Activated T-cell treated with anti-CD3 and anti-CD28 coated beads for 1 hour (primary cell): Measurements from ENCODE around the gene KLHL42.

Experiments
- DNase-seq: peaks from one replicate; pipeline ENCODE4 v3.0.0-alpha.2; 2020; ENCODE audit warnings: low read depth

KLHL42 gene

DNA sequence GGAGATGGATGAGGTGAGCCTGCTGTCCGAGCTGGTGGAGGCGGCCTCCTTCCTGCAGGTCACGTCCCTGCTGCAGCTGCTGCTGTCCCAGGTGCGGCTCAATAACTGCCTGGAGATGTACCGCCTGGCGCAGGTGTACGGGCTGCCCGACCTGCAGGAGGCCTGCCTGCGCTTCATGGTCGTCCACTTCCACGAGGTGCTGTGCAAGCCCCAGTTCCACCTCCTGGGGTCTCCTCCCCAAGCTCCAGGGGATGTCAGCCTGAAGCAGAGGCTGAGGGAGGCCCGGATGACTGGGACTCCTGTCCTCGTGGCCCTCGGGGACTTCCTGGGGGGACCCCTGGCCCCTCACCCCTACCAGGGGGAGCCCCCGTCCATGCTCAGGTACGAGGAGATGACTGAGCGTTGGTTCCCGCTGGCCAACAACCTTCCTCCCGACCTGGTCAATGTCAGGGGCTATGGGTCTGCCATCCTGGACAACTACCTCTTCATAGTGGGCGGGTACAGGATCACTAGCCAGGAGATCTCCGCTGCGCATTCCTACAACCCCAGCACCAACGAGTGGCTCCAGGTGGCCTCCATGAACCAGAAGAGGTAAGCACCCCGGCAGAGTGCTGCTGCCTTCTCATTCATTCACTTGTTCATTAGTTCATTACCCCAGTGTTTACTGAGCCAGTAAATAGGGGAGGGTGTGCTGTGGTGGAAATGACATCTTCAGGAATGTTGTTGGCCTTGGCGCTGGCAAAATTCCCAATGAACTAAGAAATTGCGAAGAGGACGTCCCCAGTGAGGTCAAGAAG, 777 bp downstream of the KLHL42 start:
- peak; percentile 0 for DNase-seq

DNA sequence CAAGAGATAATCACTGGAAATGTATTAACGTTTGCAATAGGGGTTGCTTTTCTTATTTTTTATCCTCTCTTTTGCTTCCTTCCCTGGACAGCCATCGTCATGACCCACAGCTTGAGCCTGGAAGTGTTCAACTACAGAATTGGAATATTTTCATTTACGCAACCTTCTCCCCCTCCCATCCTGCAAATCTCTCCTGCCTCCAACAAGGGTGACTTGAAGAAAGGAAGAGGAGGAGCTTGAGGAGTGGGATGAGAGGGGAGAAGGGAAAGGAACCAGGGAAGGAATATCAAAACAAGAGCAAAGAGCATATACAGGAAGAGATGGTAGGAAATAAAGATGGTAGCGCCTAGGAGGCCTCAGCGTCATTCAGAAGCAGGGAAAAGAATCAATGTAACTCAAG, 1.6 kb downstream of the KLHL42 start:
- DNase-seq, result no peak

DNA sequence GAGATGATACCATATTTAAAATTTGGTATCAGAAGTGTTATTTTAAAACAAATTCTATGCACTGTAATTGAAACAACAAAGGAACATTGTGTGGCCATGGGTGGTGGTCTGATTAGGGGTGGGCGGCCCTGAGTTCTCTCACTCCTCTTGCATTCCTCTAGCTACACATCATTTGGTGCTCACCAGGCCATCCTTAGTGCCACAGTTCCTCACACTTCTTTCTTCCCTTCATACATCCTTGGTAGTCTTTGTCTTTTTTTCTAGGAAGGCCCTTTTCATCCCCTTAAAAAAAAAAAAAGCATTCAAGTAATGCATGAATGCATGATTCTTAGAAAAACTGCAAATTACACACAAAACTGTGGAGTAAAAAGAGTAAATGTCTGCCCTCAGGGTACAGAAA, 2.4 kb downstream of the KLHL42 start:
- DNase-seq, result no peak

DNA sequence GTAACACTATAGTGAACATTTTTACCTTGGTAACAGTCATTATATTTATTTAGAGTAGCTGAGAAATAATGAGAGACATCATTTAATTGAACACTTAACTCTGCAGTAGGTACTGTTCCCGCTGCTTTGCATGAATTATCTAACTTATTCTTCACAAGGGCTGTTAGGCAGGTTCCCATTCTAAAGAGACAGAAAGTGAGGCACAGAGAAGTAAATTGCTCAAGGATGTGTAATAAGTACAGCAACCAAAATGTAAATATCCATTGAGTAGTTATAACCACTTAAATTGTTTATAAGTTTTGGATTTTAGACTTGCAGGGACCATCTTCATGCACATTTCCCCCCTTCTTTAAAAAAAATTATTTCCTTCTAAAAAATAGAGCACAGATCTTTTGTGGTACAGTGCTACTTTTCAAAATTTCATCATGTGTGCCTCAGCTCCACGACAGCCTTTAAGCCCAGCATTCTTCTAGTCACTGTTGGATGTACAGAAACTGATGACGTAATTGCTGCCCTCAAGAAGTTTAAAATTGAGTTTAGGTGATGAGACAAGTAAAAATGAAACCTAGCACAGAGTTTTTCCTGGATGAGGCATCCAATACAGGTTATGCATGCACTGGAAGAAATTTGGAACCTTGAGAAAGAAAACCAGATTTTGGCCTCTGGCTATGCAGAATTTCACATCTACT, 6.0 kb downstream of the KLHL42 start:
- no peak for DNase-seq

DNA sequence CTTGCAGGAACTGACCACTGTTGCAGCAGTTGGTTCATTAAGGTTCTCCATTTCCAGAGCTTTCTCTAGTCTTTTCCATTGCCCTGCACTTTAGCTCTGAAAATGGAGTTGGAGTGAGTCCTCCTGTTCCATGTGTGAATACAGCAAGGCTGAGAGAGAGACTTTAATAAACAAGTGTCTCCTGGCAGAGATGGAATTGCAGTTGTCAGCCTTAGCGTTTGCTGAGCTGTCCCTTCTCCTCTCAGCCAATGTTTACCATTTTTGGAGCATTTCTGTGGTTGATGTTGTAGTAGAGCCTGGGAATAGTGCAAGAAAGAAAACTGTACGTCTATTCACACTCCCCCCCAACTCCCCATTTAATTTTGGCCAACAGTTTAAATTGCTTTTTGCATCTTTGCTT, 7.5 kb downstream of the KLHL42 start:
- DNase-seq, result no peak

DNA sequence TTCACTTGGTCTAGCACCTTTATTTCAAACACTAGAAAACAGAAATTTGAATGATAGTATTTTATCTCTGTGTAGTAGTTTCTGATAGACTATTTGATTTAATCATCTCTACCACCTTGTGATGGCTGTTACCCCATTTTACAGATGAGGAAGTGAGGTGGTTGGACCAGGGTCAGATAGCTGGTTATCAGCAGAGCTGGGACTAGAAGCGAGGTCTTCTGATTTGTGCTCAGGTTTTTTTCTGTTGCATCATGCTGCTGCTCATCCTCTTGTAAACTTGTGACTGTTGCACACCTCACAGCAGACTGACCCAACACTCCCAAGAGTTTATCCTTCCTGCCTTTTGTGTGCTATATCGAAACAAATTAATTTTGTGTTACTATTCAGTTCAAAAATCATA, 10.1 kb downstream of the KLHL42 start:
- DNase-seq, result no peak

DNA sequence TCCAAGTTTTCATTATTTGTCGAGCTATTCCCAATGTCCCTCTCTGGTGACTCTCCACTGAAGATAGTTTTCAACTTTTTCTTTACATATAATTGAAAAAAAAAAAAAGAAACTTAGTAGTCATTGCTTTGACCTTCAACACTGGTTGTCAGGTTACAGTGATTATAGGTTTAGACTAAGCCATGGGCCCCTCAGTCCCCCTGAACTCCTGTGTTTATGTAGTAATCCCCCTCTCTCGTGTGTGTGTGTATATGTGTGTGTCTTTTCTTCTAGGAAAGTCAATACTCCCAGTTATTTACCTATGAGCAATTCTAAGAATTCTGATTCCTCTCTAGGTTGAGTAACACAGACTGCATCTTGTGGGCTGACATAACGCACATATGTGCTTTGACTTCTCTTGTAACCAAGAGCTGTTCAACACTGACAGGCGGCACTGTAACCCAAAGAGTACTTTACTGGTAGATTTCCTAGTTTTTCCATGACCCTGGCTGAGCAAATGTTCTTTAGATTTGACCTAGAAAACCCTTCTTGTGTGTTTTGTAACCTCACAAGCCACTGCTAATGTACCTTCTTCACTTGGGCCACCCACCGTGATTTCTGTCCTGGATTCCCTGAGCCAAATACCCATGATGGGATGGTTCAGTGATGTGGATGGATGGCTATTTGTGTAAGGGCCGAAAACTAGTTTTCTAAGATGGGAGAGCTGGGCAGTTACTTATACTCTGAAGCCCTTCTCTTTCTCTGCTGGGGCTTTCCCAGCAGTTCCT, 15.0 kb downstream of the KLHL42 start:
- no peak for DNase-seq

DNA sequence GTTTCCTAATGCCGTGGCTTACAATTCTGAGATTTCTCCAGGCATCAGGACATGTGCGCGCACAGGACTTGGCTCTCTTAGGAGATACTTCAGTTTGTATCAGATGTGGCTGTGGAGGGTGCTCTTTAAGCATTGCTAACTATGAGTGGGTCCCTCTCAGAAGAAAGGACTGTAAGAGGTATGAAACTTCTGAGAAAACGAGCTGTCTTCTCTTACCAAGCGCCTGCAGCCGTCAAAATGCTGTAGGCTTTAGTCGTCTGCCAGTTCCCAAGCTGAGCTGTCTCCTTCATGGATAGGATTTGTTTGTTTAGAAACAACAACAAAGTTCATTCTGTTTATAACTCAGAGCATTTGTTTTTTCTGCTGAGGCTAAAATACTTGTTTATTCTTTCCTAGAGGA, 16.1 kb downstream of the KLHL42 start:
- no peak for DNase-seq

DNA sequence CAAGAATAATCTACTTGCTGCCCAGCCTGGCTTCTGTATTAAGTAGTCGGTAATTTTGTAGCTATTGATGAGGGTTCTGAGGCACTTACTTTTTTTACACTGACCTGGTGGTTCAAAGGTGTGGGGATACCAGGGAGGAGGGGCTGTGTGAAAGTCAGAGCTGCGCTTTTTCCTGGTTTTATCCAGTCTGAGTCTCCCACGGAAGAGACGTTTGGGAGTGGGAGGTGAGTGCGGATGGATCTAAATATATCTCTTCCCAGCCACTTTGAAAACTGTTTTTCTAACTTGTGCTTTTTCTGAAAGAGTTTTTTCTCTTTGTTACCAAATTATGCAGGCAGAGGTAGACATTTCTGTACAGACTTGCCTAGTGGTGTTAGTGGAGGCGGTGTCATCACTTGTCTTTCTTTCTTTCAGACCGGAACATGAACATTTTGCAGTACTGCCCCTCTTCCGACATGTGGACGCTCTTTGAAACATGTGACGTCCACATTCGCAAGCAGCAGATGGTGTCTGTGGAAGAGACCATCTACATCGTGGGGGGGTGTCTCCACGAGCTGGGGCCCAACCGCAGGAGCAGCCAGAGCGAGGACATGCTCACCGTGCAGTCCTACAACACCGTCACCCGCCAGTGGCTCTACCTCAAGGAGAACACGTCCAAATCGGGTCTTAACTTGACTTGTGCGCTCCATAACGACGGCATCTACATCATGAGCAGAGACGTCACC, 17.4 kb downstream of the KLHL42 start:
- DNase-seq, result no peak

DNA sequence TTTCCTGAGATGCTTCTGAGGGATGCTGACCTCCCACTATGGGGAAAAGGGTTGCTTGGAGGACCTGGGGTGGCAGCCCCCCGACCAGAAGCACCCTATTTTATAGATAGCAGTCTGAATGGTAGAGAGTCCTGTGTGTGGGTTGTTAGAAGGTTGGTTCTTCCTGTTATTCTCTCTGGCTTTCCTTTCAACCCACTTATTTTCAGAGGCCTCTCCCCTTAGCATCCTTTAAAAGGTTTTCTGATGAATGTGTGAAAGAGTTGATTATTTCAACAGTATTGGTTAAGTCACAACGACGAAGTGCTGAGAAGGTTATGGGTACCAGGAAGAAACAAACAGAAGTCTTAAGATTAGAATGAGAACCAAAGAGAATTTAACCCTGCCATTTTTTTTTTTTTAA, 20.8 kb downstream of the KLHL42 start:
- DNase-seq, result no peak

DNA sequence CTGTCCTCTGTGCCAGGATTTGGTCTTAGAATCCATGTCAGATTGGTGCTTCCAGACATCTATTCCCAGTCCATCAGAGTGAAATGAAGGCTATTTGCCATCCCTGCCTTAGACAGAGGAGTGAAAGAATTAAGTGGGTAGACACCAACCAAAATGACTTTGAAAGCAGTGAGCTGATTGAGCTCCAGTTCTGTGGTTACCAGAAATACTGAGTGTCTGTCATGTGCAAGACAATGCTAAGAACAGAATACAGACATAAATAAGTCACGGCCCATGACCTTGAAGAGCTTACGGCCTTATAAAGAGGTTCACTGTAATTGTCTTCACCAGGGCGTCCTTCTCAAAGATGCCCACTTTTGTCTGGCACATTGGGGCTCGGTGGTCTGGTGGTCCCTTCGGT, 21.6 kb downstream of the KLHL42 start:
- DNase-seq, result no peak

DNA sequence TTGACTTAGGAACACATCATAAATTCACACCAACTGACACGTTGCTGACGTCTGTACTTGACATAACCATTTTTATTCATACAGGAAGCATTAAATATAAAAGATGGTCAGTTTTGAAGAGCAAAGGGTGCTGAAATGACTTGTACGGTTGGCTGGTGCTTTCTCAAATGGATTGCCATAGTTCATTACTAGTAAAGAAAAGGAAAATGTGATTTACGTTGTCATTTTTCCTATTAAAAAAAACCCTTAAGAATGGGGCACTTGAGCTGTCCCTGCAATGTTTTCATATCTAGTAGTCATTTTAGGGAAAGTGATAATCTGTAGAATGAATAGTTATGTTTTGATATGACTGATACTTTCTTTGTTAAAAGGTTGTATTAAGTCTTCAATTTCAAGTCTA, 22.5 kb downstream of the KLHL42 start:
- DNase-seq, result no peak

DNA sequence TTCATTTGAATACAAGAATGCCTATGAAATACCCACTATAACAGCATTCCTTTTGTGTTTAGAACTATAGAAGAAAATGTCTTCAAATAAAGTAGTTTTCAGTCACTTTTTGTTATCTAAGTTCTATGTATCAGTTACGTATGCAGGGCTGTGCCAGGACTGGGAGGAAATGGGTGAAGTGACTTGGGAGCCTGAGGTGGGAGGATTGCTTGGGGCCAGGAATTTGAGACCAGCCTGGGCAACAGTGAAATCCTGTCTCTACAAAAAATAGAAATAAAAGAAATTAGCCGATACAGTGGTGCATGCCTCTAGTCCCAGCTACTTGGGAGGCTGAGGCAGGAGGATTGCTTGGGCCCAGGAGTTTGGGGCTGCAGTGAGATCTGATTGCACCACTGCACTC, 22.9 kb downstream of the KLHL42 start:
- DNase-seq, result no peak

DNA sequence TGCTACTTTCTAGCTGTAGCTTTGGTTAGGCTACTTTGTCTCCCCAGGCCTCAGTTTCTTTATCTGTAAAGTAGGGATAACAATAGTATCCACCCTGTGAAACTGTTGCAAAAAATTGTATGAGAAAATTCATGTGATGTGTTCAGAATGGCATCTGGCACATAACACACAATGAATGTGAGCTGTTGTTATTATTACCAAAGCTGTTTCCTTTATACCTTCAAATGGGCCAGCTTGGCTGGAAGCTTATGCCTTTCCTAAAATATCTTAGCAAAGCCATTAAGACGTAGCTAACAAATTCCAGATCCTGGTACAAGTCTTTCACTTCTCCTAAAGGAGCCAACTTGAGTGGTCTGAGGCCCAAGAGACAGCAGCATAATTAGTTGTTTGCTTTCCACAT, 25.2 kb downstream of the KLHL42 start:
- DNase-seq, result no peak

DNA sequence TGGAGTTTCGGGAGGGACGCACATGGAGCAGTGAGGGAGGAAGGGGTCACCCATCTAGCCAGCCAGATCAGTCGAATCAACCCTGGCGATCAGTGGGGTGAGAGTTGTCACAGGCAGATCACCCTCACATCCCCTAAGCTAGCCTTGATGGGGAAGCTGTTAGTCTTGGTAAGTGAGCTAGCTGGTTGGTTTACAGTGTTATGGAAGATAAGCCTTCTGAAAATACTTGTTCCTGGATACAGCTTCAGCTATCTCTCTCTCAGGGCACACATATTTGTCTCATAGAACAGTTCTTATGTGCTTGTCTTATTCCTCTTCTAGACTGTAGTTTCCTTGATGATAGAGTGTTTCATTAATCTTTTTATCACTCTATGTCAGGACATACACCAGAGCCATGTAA, 26.2 kb downstream of the KLHL42 start:
- DNase-seq, result no peak

DNA sequence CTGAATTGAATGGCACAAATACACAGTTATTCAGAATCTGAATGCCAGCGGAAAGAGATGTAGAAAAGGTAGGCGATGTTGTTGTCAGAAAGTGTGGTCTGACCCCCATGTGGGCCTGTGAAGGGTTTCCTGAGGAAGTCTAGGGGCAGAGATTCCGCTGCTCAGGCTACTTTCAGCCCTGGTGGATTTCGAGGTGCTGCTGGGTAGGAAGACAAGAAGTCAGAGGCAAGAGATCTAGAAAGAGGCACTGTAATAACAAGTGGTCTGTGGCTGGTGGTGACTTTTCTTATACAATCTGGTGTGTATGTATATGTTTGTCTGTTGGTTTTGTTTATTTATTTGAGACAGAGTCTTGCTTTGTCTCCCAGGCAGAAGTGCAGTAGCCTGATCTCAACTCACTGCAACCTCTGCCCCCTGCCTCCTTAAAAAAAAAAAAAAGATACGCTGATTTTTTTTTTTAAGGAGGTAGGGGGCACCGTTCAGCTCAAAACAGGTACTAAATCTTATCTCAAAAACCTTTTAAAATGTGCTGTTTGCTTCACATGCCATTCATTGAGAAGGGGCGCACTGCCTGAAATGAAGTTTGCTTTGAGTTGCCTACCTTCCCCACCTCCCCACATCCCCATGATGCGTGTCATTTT, 27.1 kb downstream of the KLHL42 start:
- no peak for DNase-seq

DNA sequence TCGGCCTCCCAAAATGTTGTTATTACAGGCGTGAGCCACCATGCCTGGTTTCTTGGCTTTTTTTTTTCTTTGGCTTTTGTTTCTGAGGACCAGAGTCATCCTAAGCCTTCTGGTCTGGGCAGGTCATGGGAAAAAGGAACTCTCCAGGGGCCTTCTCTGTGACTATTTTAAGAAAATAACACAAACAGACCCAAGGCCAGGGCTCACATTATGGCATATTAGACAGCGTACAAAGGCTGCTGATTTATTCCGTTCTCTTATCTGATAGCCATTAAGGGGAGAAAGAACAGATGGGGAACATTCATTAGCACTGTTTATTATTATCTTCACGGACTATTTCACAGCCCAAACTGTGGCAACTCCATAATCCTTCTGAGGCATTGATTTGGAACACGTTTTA, 28.8 kb downstream of the KLHL42 start:
- DNase-seq, result no peak

DNA sequence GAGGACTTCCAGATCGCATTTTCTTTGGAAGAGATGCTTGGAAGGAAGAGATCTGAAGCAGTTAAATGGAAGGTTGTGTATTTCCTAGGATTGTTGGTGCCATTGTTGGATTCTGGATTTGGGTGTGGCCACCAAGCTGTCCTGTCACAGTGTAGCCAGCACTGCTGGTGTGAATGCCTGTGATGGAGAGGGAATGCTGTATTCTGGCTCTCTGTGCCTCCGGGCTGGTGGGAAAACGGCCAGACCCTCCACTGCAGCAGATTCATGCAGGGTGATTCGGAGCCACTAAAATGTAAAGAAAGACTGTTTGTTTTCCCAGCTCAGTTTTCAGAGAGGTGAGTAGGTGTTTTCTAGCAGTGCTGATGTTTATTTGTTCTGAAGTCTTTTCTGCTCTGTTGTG, 30.7 kb downstream of the KLHL42 start:
- no peak for DNase-seq

DNA sequence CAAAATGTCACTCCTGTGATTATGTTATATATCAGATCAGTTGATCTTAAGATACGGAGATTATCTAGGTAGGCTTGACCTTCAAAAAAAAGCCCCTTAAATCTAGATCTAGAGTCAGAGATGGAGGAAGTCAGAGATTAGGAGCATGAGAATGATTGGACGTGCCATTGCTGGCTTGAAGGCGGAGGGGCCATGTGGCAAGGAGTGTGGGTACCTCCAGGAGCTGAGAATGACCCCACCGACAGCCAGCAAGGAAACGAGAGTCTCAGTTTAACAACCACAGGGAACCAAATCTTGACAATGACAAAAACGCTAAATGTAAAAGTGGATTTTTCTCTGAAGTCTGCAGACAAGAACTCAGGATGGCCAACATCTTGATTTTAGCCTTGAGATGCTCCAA, 32.5 kb downstream of the KLHL42 start:
- DNase-seq, result no peak

DNA sequence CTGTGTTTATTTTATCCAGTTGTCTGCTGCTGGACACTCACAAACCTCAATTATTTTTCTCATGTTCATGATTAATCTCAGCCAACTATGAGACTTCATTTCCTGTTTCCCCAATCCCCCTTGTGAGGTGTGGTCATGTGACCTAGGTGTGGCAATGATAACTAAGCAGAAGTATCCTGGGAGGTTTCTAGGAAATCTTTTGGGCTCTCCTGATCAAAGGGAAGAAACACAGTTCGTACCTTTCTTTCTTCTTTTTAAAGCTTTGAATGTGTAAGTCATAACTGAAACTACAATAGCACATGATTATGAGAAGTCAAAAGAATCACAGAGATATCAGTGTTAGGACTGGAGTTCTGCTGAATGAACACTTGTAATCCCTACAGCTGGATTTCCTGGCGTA, 34.4 kb downstream of the KLHL42 start:
- DNase-seq, result no peak

DNA sequence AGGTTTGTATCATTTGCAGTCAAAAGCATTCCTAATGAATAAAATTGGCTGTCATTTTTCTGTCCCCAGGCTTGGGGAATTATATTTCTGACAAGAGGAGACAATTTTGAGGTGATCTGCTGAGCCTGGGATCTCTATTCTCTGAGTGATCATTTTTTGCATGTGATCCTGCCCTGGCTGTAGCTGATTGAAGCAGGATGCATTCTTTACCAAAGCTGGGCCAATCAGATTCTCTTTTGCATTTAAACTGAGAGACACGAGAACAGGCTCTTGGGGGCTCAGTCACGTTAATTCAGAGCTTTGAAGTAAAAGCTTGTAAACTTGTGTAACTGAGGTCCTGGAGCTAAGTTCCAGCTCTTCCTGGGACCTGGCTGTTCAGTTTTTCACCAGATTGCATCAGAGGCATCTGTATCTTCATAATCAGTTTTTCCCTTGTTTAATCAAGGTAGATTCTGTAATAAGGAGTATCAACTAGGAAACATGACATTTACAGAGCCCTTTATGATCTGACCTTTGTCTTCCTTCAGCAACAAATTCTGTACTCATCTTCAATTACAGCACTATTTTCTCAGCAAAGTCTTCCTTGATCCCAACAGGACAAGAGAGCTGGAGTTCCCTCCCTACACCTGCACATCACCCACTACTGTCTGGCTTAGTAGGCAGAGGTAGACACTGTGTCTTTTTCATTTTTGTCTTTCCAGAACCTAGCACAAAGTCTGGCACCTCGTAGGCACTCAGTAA, 35.0 kb downstream of the KLHL42 start:
- DNase-seq, result no peak
